K562 (cell line): ENCODE results near the gene CDIPT. TPM values are rescaled to one million over a fixed set of nuclear protein-coding genes. Genes with fewer than 3 reads are reported as not detected.

Experiments used
- CREB1 ChIP-seq, 2 experiments: sonication (generic) in 1 of 2; formaldehyde crosslinking in 1 of 2; IDR thresholded peaks; 2 replicates each; pipeline versions ENCODE4 v1.6.1 to v1.8.0; 2012 to 2022; ENCODE audit warnings: inconsistent platforms in 1 of 2, mild to moderate bottlenecking in 1 of 2, missing genetic modification reagents in 1 of 2, moderate library complexity in 1 of 2
- HMG20A ChIP-seq: fragments of 450-650 bp; formaldehyde crosslinking; conservative IDR thresholded peaks from 2 replicates; pipeline ENCODE4 v1.4.0; 2020; ENCODE audit warnings: mild to moderate bottlenecking, mixed read lengths
- KLF16 ChIP-seq: IDR thresholded peaks from 2 replicates; pipeline ENCODE4 v1.6.1; 2016; ENCODE audit warnings: antibody characterized with exemption
- MLLT1 ChIP-seq, 2 experiments: fragments of 450-650 bp; IDR thresholded peaks; 2 replicates each; pipeline ENCODE4 v1.6.1; 2016
- THRB ChIP-seq: fragments of 450-650 bp; formaldehyde crosslinking; conservative IDR thresholded peaks from 2 replicates; pipeline ENCODE4 v1.4.0; 2022; ENCODE audit warnings: mild to moderate bottlenecking, missing genetic modification characterization
- ZNF584 ChIP-seq: fragments of 200-800 bp; sonication (Bioruptor generic); IDR thresholded peaks from 2 replicates; pipeline ENCODE4 v1.6.1; 2016; ENCODE audit warnings: low read depth, mild to moderate bottlenecking, missing genetic modification characterization, missing compliant biosample characterization
- ZNF699 ChIP-seq: fragments of 250-450 bp; sonication (Bioruptor Pico); IDR thresholded peaks from 2 replicates; pipeline ENCODE4 v1.8.0; 2021; ENCODE audit warnings: mild to moderate bottlenecking, moderate library complexity; ENCODE audit not compliant: insufficient replicate concordance
- ZNF766 ChIP-seq: fragments of 200-800 bp; sonication (Bioruptor generic); conservative IDR thresholded peaks from 2 replicates; pipeline ENCODE4 v1.6.1; 2016; ENCODE audit warnings: missing genetic modification characterization, missing compliant biosample characterization
- polyA plus RNA-seq, 8 experiments: library from polyadenylated mRNA; depleted of rRNA in 4 of 8; stranded (reverse) in 5 of 8; unstranded in 3 of 8; fragments of >200 nt; fragmentation: Nextera tagmentation in 2 of 8; fragmentation: Illumina TruSeq in 1 of 8; extraction: Ambion mirVana in 2 of 8; extraction: Trizol in 1 of 8; gene quantifications; 2 replicates each; pipeline versions ENCODE4 v1.2.1 to v1.2.3, GENCODE V29; 2011 to 2014; ENCODE audit warnings: inconsistent platforms in 1 of 8, missing spikeins in 1 of 8
- total RNA-seq, 7 experiments: library from RNA; depleted of rRNA in 6 of 7; stranded (reverse); fragments of >200 nt in 6 of 7; fragmentation: Illumina TruSeq in 2 of 7; extraction: Trizol in 2 of 7; gene quantifications; 2 replicates each; pipeline versions ENCODE4 v1.2.1 to v1.2.3, GENCODE V29; 2011 to 2021; ENCODE audit warnings: low replicate concordance in 1 of 7

CDIPT gene
- total and polyA plus RNA-seq, 9 of the 15 experiments (the other 6 are each of a cell fraction or from before 2014, with no cell fraction given) = 1.3 to 37.0 (median 23.0) TPM

DNA sequence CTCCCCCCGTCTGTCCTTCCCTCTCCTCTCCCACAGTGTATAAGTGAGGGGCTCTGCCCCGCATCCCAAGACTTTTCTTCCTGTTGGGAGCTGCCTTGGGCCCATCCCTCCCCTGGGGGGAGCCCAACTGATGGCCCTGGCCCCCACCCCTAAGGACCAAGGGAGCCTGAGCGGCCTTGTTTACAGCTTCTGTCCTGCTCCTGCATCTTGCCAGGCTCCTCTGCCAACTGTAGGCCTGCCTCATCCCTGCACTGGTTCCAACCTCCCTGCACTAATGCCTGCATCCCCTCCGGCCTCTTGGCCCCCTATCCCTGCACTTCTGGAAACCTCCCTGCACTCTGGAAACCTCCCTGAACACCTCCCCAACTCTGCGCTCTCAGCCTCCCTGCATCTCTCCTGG lies 48.4 kb downstream of the CDIPT start (continued):
- no peak for TF ChIP-seq ZNF766 (CRISPR knock-in tag)
- no peak for TF ChIP-seq MLLT1 (IDR thresholded peaks at IDR 0.05)
- TF ChIP-seq HMG20A (CRISPR knock-in tag) = no peak
- TF ChIP-seq ZNF699 (CRISPR knock-in tag) = no peak
- no peak for TF ChIP-seq THRB (CRISPR knock-in tag)
- TF ChIP-seq KLF16 = no peak
- TF ChIP-seq ZNF584 (CRISPR knock-in tag) = no peak
- no peak for TF ChIP-seq CREB1 (IDR thresholded peaks at IDR 0.05)
- no peak for TF ChIP-seq CREB1 (CRISPR knock-in tag; IDR thresholded peaks at IDR 0.05)
